GM10266 (cell line): ENCODE data around the gene PRICKLE1.
A peak's percentile ranks its signal among the peaks of the same experiment; 100 is the strongest.

ENCODE experiments used
- DNase-seq: peaks from one replicate; pipeline ENCODE4 v3.0.0; 2012; ENCODE audit errors: extremely low spot score
- CTCF ChIP-seq: IDR thresholded peaks from 2 replicates; pipeline ENCODE4 v1.5.1; 2012; ENCODE audit warnings: mild to moderate bottlenecking, low read depth; ENCODE audit not compliant: control insufficient read depth, insufficient read depth; ENCODE audit errors: missing control alignments

Gene PRICKLE1

GRCh38 chr12:42482748-42483520 lies 106.6 kb downstream of the PRICKLE1 start:
- peak; percentile 95 for TF ChIP-seq CTCF
- peak; percentile 91 for DNase-seq

- DNase-seq = no peak
- no peak for TF ChIP-seq CTCF
These were observed 107.4 kb downstream of the PRICKLE1 start for GRCh38 chr12:42482041-42482747.

GRCh38 chr12:42481368-42481767 lies 108.2 kb downstream of the PRICKLE1 start:
- no peak for TF ChIP-seq CTCF
- no peak for DNase-seq

GRCh38 chr12:42477941-42478340 lies 111.6 kb downstream of the PRICKLE1 start:
- no peak for DNase-seq
- no peak for TF ChIP-seq CTCF

- TF ChIP-seq CTCF = no peak
These were observed 114.4 kb downstream of the PRICKLE1 start for GRCh38 chr12:42475106-42475505.

GRCh38 chr12:42474391-42474790 lies 115.2 kb downstream of the PRICKLE1 start:
- no peak for DNase-seq
- TF ChIP-seq CTCF = no peak

More at GRCh38 chr12:42475106-42475505, 114.4 kb downstream of the PRICKLE1 start:
- DNase-seq = no peak

- TF ChIP-seq CTCF = no peak
- no peak for DNase-seq
These were observed 116.0 kb downstream of the PRICKLE1 start for GRCh38 chr12:42473561-42473960.
